Measurements from ENCODE around the gene SRBD1.

The SRBD1 gene

DNA sequence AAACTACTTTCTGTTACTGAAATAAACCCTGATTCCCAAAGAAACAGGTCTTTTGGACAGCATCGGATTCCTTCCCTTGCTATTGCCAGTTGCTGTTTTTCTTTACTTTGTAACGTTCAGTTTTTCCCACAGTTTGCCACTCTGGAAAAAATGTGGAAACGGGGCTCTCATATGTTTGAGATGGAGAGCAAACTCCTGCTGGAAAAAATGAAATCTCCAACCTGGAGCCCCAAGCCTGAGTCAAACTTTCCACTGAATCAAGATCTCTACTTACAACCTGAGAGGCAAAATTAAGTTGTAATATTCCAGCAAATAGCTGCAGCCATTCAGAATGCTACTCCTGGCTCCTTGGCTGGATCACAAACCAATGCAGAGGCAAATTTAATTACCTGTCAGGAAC is 270.7 kb downstream of the SRBD1 start:
- DNase-seq (ENCODE audit: insufficient read length, low spot score), result no peak
- TF ChIP-seq POLR2A (IDR thresholded peaks at IDR 0.05; ENCODE audit: low read depth, low read length), result no peak
- no peak for FAIRE-seq

DNA sequence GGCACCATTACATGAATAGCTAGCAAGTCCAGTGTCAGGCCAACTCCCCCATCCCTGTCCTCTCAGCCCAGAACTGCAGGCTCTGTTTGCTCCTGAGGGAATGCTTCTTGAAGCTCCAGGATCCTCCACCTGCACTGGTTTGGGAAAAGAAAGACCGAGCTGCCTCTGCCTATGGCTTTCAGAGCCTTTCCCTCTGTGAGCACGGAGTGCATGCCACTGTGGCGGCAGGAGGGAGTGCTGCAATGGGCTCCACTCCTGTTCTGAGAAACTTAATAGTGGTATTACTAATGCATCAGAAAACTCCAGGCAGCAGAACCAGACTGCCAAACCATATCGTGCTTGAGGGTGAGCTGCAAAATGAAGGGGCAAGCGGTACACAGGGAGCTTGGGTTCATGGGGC is 271.8 kb downstream of the SRBD1 start:
- no peak for FAIRE-seq
- TF ChIP-seq POLR2A (IDR thresholded peaks at IDR 0.05; ENCODE audit: low read depth, low read length), result no peak
- DNase-seq (ENCODE audit: insufficient read length, low spot score), result no peak

All from H54 (cell line).